GM13976 (cell line): ENCODE data around the gene CCDC150.

Source experiments
- DNase-seq: peaks from one replicate; pipeline ENCODE4 v3.0.0; 2012; ENCODE audit warnings: low spot score
- in situ Hi-C: fragments of 300-500 bp; cut with MboI; formaldehyde crosslinking; loops from one replicate; pipeline ENCODE4 v1.12.0; 2022; ENCODE audit warnings: low sequenced_read_pairs, mixed read lengths, inconsistent platforms; ENCODE audit not compliant: unreplicated experiment
- TF ChIP-seq, protein P1 (sequence below): IDR thresholded peaks from 2 replicates; pipeline ENCODE4 v1.5.1; 2012; ENCODE audit warnings: borderline replicate concordance, mild to moderate bottlenecking; ENCODE audit not compliant: insufficient read depth; ENCODE audit errors: extremely low read depth, missing control alignments, control extremely low read depth

CCDC150 gene

DNA sequence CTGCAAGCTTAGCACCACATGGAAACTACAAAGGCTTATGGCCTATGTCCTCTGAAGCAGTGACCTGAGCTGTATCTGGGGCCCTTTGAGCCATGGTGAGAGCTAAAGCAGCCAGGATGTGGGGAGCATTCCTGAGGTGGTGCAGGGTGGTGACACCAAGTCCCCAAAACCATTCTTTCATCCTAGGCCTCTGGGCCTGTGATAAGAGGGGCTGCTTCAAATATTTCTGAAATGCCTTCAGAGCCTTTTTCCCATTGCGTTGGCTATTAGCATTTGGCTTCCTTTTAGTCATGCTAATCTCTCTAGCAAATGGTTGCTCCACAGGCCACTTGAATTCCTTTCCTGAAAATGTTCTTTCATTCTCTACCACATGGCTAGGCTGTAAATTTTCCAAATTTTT, 13.4 kb downstream of the CCDC150 start:
- DNase-seq, result no peak
- in situ Hi-C loops, result no loop called here
- TF ChIP-seq, protein P1, sequence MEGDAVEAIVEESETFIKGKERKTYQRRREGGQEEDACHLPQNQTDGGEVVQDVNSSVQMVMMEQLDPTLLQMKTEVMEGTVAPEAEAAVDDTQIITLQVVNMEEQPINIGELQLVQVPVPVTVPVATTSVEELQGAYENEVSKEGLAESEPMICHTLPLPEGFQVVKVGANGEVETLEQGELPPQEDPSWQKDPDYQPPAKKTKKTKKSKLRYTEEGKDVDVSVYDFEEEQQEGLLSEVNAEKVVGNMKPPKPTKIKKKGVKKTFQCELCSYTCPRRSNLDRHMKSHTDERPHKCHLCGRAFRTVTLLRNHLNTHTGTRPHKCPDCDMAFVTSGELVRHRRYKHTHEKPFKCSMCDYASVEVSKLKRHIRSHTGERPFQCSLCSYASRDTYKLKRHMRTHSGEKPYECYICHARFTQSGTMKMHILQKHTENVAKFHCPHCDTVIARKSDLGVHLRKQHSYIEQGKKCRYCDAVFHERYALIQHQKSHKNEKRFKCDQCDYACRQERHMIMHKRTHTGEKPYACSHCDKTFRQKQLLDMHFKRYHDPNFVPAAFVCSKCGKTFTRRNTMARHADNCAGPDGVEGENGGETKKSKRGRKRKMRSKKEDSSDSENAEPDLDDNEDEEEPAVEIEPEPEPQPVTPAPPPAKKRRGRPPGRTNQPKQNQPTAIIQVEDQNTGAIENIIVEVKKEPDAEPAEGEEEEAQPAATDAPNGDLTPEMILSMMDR, result no peak

DNA sequence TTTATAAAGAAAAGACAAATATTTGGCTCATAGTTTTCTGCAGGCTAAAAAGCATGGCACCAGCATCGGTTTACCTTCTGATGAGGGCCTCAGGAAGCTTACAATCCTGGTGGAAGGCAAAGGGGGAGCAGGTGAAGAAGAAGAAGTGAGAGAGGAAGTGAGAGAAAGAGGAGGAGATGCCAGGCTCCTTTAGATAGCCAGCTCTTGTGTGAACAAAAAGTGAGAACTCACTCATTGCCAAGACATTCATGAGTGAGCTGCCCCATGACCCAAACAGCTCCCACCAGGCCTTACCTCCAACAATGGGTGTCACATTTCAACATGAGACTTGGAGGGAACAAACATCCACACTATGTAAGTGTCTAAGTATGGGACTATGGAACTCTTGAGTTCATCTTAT, 14.3 kb downstream of the CCDC150 start:
- in situ Hi-C loops, result no loop called here
- no peak for DNase-seq
- TF ChIP-seq, protein P1, result no peak

DNA sequence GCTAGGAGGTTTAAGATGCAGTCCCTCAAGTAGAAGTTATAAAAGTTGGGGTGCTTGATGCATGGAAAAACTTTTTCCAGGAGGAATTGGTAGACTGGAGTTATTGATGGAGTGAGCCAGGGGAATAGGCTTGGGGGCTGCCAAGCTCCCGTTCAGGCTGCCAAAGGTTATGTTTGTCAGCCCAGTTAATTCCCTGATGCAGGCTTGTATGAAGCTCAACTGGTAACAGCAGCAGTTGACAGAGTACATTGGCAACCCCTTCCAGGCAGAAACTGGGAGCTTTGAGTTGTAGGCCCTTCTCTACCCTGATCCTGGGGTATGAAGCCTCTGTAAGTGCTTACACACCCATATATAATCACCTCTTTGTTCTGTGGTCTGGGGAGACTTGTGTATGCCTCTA, 16.2 kb downstream of the CCDC150 start:
- DNase-seq, result no peak
- in situ Hi-C loops, result no loop called here

DNA sequence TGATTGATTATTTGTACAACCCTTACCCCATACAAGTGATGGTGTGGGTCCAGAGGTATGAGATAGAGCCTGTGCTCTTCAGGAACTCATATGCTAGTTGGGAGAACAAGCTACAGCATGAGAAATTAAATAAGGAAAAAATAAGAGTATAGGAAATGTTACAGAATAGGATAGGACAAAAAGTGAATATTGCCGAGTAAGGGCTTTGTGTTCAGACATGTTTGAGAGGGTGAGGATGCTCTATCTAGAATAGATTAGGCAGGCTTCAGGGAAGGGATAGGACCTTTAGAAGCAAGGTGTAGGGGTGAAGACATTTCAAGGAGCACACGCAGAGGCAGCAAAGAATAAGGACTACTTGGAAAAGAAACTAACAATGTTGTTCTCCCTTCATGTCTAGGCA, 17.8 kb downstream of the CCDC150 start:
- TF ChIP-seq, protein P1, result no peak
- no peak for DNase-seq
- in situ Hi-C loops, result no loop called here

More for the DNA sequence above, 16.2 kb downstream of the CCDC150 start:
- TF ChIP-seq, protein P1, result no peak

DNA sequence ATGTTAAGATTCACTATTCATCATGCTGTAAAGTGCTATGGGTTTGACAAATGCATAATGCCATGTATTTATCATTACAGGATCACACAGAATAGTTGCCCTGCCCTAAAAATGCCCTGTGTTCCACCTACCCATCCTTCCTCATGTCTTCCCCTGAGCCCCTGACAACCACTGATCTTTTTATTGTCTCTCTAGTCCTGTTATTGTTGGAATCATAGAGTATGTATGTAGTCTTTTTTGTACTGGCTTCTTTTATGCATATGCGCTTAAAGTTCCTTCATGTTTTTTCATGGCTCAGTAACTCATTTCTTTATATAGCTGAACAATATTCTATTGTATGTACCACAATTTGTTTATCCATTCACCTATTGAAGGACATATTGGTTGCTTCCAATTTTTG, 20.3 kb downstream of the CCDC150 start:
- DNase-seq, result no peak
- in situ Hi-C loops, result no loop called here
- TF ChIP-seq, protein P1, result no peak

DNA sequence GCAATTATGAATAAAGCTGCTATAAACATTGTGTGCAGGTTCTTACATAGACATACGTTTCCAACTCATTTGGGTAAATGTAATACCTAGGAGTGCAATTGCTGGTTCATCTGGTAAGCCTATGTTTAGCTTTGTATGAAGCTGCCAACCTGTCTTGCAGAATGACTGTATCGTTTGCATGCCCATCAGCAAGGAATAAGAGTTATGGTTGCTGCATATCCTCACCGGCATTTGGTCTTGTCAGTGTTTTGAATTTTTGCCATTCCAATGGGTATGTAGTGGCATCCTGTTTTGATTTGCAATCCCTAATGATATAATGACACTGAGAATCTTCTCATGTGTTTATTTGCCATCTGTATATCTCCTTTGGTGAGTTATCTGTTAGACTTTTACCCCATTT, 20.7 kb downstream of the CCDC150 start:
- no peak for DNase-seq
- TF ChIP-seq, protein P1, result no peak
- in situ Hi-C loops, result no loop called here

DNA sequence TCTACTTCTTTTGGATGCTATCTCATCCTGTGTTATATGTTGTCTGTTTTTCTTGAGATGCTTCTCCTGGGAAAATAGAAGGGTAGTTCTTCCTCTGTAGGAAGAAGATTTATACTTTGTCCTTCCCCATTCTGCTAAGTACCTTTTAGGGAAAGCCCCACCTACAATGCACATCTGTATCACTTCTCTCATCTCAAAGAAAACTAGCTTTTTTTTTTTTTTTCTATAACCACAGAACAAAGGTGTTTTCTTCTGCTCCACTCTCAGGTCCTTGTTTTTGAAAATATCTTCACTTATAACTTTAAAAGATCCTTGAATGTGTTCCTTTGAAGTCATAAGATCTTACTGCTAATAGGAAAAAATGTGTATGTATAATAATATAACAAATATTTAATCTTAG, 30.8 kb downstream of the CCDC150 start:
- in situ Hi-C loops, result no loop called here
- TF ChIP-seq, protein P1, result no peak
- DNase-seq, result peak; percentile 9
